IPS-15b (cell line): ENCODE results near the gene USP8.

Experiments used
- H3K27me3 ChIP-seq: one replicate; pipeline ENCODE4 v1.6.1; 2013; ENCODE audit warnings: low read length; ENCODE audit not compliant: control insufficient read depth, insufficient read depth
- H3K36me3 ChIP-seq: one replicate; pipeline ENCODE4 v1.6.1; 2013; ENCODE audit warnings: low read length; ENCODE audit not compliant: control insufficient read depth, insufficient read depth
- H3K4me1 ChIP-seq: one replicate; pipeline ENCODE4 v1.6.1; 2013; ENCODE audit warnings: mild to moderate bottlenecking, low read length; ENCODE audit not compliant: control insufficient read depth, insufficient read depth
- H3K4me3 ChIP-seq: one replicate; pipeline ENCODE4 v1.5.1; 2013; ENCODE audit warnings: low read depth, low read length
- H3K9ac ChIP-seq: one replicate; pipeline ENCODE4 v1.6.1; 2013; ENCODE audit warnings: low read depth, mild to moderate bottlenecking, low read length
- H3K9me3 ChIP-seq: one replicate; pipeline ENCODE4 v1.6.1; 2013; ENCODE audit warnings: mild to moderate bottlenecking, low read length; ENCODE audit not compliant: control insufficient read depth, insufficient read depth

The USP8 gene

DNA sequence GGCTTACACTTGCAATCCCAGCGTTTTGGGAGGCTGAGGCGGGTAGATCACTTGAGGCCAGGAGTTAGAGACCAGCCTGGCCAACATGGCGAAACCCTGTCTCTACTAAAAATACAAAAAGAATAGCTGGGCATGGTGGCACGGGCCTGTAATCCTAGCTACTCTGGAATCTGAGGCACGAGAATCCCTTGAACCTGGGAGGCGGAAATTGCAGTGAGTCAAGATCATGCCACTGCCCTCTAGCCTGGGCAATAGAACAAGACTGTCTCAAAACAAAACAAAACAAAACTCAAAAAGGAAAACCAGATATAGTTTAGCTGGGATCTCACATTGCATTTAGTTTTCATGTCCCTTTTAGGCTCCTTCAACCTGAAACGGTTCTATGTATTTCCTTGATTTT, 125.1 kb downstream of the USP8 start:
- H3K4me3 ChIP-seq: no peak overlapping the region
- no peaks in the 10 kb centered on the region for H3K36me3 ChIP-seq
- no peaks in the 10 kb centered on the region for H3K27me3 ChIP-seq
- H3K4me1 ChIP-seq: no peaks in the 10 kb centered on the region
- H3K9ac ChIP-seq: no peak overlapping the region
- no peaks in the 10 kb centered on the region for H3K9me3 ChIP-seq

DNA sequence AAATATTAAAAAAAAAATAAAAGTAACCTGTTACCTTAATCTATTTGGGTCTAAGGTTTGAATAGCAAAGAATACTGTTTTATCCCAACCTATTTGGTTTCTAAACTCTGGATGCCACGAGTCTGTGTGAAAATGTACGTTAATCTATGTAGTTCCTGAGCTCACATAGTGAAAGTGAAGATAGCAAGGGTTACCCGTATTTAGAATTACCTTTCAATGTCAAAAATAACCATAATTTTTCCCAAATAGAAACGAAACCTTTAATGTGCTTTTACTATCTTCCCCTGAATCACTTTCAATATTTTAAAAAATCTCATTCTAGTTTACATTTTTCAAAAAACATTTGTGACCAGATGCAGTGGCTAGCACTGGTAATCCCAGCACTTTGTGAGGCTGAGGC, 128.0 kb downstream of the USP8 start:
- H3K27me3 ChIP-seq: no peaks in the 10 kb centered on the region
- H3K36me3 ChIP-seq: no peaks in the 10 kb centered on the region
- H3K4me3 ChIP-seq: no peak overlapping the region
- H3K9me3 ChIP-seq: no peaks in the 10 kb centered on the region
- H3K4me1 ChIP-seq: no peaks in the 10 kb centered on the region
- no peak overlapping the region for H3K9ac ChIP-seq

DNA sequence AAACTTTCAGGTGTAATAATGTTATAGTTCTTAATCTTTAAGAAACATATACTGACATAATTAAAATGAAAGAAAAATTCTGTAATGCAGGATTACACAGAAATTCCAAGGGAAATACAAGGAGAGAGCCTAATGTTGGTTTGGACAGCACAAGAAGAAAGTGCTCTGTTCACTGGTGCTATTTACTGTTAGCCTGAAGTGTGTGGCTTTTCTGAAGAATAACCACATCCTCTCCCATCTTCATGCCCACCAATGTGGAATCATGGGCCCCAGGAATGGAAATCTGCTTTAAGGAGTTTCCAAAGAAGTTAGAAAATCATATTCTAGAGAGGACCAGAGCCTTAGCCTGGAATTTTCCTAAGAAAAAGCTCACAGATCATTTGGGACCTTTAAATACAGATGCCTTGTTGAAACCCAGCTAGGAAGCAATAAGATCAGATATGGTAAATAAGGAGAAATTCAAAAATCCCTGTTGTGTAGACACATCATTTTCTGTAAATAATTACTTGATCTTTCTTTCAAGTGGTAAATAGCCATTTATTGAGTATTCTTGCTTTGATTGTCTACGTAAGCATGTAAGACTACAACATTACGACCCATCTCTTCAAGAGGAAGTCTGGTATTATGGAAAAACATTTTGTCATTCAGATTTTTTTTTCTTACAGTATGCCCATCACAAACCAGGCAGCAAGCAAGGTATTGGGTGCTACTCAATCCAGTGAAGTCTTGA, 132.6 kb downstream of the USP8 start:
- no peaks in the 10 kb centered on the region for H3K27me3 ChIP-seq
- no peaks in the 10 kb centered on the region for H3K36me3 ChIP-seq
- no peaks in the 10 kb centered on the region for H3K4me1 ChIP-seq
- H3K4me3 ChIP-seq: no peak overlapping the region
- no peaks in the 10 kb centered on the region for H3K9me3 ChIP-seq
- no peak overlapping the region for H3K9ac ChIP-seq

DNA sequence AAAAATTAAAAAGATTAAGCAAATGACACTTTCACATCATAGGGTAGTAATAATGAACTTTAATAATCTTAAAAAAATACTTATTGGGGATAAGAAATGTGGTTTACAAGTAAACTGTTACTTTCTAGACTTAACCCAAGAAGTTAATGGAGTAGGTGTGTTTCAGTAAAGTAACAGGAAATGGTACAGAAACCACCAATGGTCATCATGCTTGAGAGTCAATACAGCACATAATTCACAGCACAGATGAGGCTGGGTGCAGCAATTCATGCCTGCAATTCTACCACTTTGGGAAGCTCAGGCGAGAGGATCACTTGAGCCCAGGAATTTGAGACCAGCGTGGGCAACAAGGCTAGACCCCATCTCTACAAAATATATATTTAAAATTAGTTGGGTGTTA, 133.8 kb downstream of the USP8 start:
- Histone ChIP-seq H3K4me1 (no peaks in the 10 kb centered on the region), H3K9ac (no peak overlapping the region), H3K9me3 (no peaks in the 10 kb centered on the region), H3K4me3 (no peak overlapping the region), H3K27me3 (no peaks in the 10 kb centered on the region), H3K36me3 (peaks cover 2% of the 10 kb centered on the region)

DNA sequence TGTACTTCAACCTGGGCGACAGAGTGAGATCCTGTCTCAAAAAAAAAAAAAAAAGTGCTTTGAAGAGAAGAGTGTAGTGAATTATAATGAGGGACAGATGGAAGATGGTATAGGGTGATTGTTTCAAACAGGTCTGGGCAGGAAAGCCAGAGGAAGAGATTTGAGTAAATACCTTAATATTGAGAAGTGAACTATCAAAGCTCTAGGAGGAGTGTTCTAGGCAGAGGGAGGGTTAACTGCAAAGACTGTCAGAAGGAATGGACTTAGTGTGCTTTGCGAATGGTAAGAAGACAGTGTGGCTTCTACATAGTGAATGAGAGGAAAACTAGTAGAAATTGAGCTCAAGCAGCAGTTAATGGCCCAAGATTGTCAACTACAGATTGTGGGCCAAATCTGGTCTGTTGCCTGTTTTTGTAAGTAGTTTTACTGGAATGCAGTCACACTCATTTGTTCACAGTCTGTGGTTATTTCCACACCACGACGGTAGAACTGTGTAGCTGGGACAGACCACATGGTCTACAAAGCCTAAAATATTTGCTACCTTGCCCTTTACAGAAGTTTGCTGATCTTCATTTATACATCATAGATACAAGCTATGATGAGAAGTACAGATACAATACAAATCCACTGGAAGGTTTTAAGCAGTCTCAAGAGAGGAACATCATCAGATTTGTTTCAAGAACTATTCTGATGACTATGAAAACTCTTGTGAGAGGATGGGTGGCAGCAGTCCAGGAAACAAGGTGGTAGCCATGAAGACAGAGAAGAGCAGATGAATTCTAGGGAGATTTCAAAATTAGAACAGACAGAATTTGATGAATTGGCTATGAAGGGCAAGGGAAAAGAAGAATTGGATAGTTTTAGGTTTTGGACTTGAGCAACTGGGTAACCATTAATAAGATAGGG, 138.8 kb downstream of the USP8 start:
- Histone ChIP-seq H3K36me3 (peaks cover 2% of the 10 kb centered on the region), H3K4me1 (no peaks in the 10 kb centered on the region), H3K9me3 (no peaks in the 10 kb centered on the region), H3K4me3 (no peak overlapping the region), H3K27me3 (no peaks in the 10 kb centered on the region), H3K9ac (no peak overlapping the region)

DNA sequence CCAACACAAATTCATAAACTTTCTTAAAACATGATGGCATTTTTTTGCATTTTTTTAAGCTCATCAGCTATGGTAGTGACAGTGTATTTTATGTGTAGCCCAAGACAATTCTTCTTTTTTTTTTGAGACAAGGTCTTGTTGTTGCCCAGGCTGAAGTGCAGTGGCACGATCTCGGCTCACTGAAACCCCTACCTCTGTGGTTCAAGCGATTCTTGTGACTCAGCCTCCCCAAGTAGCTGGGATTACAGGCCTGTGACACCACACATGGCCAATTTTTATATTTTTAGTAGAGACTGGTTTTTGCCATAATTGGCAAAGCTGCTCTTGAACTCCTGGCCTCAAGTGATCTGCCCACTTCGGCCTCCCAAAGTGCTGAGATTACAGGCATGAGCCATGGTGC, 139.6 kb downstream of the USP8 start:
- Histone ChIP-seq H3K36me3 (peaks cover 2% of the 10 kb centered on the region), H3K4me1 (no peaks in the 10 kb centered on the region)

More for the DNA sequence above, 139.6 kb downstream of the USP8 start:
- Histone ChIP-seq H3K4me3 (no peak overlapping the region), H3K27me3 (no peaks in the 10 kb centered on the region), H3K9me3 (no peaks in the 10 kb centered on the region), H3K9ac (no peak overlapping the region)
